ENCODE data around the gene IL15RA. TPM values are rescaled to one million over a fixed set of nuclear protein-coding genes. Genes with fewer than 3 reads are reported as not detected.
A peak's percentile ranks its signal among the peaks of the same experiment; 100 is the strongest.

The IL15RA gene
- total and polyA plus RNA-seq, 2 of the 8 experiments (the other 6 are each of a cell fraction or from before 2014, with no cell fraction given) = 1.3 to 1.4 TPM

- H2BK5ac ChIP-seq (ENCODE audit: low read depth, low read length) = no peak overlapping the region
- no peak overlapping the region for H3K27ac ChIP-seq (ENCODE audit: low read depth, low read length)
- 0 out of 2 replicates have a peak overlapping the region, but pooled peaks have one; percentile 46 for H2AFZ ChIP-seq (ENCODE audit: low read length)
- DNase-seq (ENCODE audit: low read depth in 1 of 2, low spot score in 2 of 2) = no peak
- H3K23me2 ChIP-seq (ENCODE audit: low read depth, low read length) = no peaks in the 10 kb centered on the region; the same call in 1 of the 2 replicates
- H3K4me1 ChIP-seq (replicated peaks in 1 of 4; ENCODE audit: control insufficient read depth in 3 of 4, insufficient read depth in 4 of 4, low read length in 3 of 4) = peaks cover 0 to 14% (median 7%) of the 10 kb centered on the region in 4 experiments; a peak in 6 of 7 replicates
- ChIA-PET CTCF (ENCODE audit: partially characterized antibody) (interaction anchor here (1.2 to 1.6 kb wide), 2 partner anchors 138 to 142 kb away, joined by 3 read pairs; no protein-coding TSS in a partner anchor), POLR2A (ENCODE audit: partially characterized antibody) (no interaction called here)
- no peak overlapping the region for H3K4me2 ChIP-seq (ENCODE audit: insufficient read depth in 1 of 2, low read depth in 2 of 2, low read length in 2 of 2)
- H4K5ac ChIP-seq (ENCODE audit: insufficient read length, low read depth, low read length) = no peak overlapping the region
- H3K9ac ChIP-seq (replicated peaks in 1 of 4; ENCODE audit: extremely low read depth in 1 of 4, low read depth in 3 of 4, low read length in 3 of 4) = no peak overlapping the region
- no peak overlapping the region for H2AK5ac ChIP-seq (ENCODE audit: low read depth, low read length)
- no peak overlapping the region for H2BK12ac ChIP-seq (ENCODE audit: low read depth, low read length)
- H3K4ac ChIP-seq (replicated peaks; ENCODE audit: insufficient read length, low read depth, low read length) = no peak overlapping the region
- H3K14ac ChIP-seq (ENCODE audit: insufficient read length) = no peak overlapping the region
- H3K56ac ChIP-seq (replicated peaks; ENCODE audit: insufficient read length, low read depth, low read length) = no peak overlapping the region
- no peaks in the 10 kb centered on the region for H3K79me2 ChIP-seq (ENCODE audit: control insufficient read depth in 1 of 2, insufficient read depth in 2 of 2, low read length in 2 of 2)
- no peak overlapping the region for H3K23ac ChIP-seq (ENCODE audit: insufficient read length)
- H3K27me3 ChIP-seq (replicated peaks in 1 of 4; ENCODE audit: control insufficient read depth in 3 of 4, extremely low read depth in 1 of 4, insufficient read depth in 3 of 4, low read length in 3 of 4) = no peaks in the 10 kb centered on the region
- no peaks in the 10 kb centered on the region for H3K9me3 ChIP-seq (ENCODE audit: insufficient read depth in 2 of 2, low read depth in 1 of 2, low read length in 1 of 2)
- 82% methylated on average over 9 of the region's 9 CpGs; no CpG with 5 or more reads in 1 of the 2 experiments for WGBS, 2 experiments (ENCODE audit: extremely low coverage in 1 of 2, insufficient coverage in 1 of 2, insufficient read length in 1 of 2, insufficient replicate concordance in 2 of 2, low coverage in 1 of 2, low lambda C conversion rate in 2 of 2, missing lambda C conversion rate in 1 of 2)
- no peak overlapping the region for H2BK120ac ChIP-seq (replicated peaks; ENCODE audit: low read depth, low read length)
- H4K20me1 ChIP-seq (replicated peaks in 1 of 2; ENCODE audit: control insufficient read depth in 1 of 2, insufficient read depth in 2 of 2, low read length in 2 of 2) = no peaks in the 10 kb centered on the region
- H4K8ac ChIP-seq (ENCODE audit: extremely low read depth, insufficient read depth, low read length) = no peak overlapping the region
- no peak overlapping the region for H2BK15ac ChIP-seq (ENCODE audit: low read length)
- no peak for FAIRE-seq
- no peaks in the 10 kb centered on the region for H3K79me1 ChIP-seq (ENCODE audit: low read depth, low read length)
- no peak overlapping the region for H2BK20ac ChIP-seq (ENCODE audit: low read length)
- H4K91ac ChIP-seq (replicated peaks; ENCODE audit: insufficient read length, low read length) = no peak overlapping the region
- no peak overlapping the region for H3K18ac ChIP-seq (ENCODE audit: extremely low read depth, low read length)
- H3K4me3 ChIP-seq (ENCODE audit: extremely low read depth in 1 of 4, insufficient read depth in 2 of 4, low read depth in 3 of 4, low read length in 4 of 4) = no peak overlapping the region
- H3K36me3 ChIP-seq (ENCODE audit: control insufficient read depth in 2 of 4, insufficient read depth in 4 of 4, low read length in 3 of 4) = no peaks in the 10 kb centered on the region
- no peak for TF ChIP-seq NANOG (IDR thresholded peaks at IDR 0.05; ENCODE audit: insufficient read depth, low read depth, low read length, poor library complexity, severe bottlenecking)
- no peak for TF ChIP-seq TAF7 (optimal IDR thresholded peaks at IDR 0.05; ENCODE audit: borderline replicate concordance, low read depth, low read length)
- TF ChIP-seq NRF1 (IDR thresholded peaks at IDR 0.05; ENCODE audit: low read depth, low read length) = no peak
- no peak for TF ChIP-seq ATF3 (IDR thresholded peaks at IDR 0.05; ENCODE audit: insufficient read depth, low read depth, low read length)
- no peak for TF ChIP-seq SUZ12 (IDR thresholded peaks at IDR 0.05; ENCODE audit: low read length)
Observed at GRCh38 chr10:5945190-5945509, 32.2 kb downstream of the IL15RA start.
